Endometrial microvascular endothelial cells (primary cell): ENCODE data around the gene ARID5A. TPM values are rescaled to one million over a fixed set of nuclear protein-coding genes. Genes with fewer than 3 reads are reported as not detected.

Experiments used
- in situ Hi-C: cut with HindIII; loops from 2 replicates; pipeline ENCODE4 v1.10.0; 2017; ENCODE audit warnings: low sequenced_read_pairs, low pct_unique_long_range_greater_than_20kb; ENCODE audit errors: inconsistent ontology term
- total RNA-seq: library from RNA; depleted of rRNA; stranded (reverse); fragments of >200 nt; gene quantifications from one replicate; pipeline ENCODE4 v1.2.3, GENCODE V29; 2015; ENCODE audit errors: inconsistent ontology term

Gene ARID5A
- total RNA-seq, 1 donor from 2014 or later, result 8.0 TPM

- in situ Hi-C loops, result no loop called here
These were observed 1.2 kb upstream of the ARID5A start for GRCh38 chr2:96535331-96535730.

- in situ Hi-C loops, result no loop called here
These were observed 648 bp downstream of the ARID5A start for GRCh38 chr2:96537066-96537733.

DNA sequence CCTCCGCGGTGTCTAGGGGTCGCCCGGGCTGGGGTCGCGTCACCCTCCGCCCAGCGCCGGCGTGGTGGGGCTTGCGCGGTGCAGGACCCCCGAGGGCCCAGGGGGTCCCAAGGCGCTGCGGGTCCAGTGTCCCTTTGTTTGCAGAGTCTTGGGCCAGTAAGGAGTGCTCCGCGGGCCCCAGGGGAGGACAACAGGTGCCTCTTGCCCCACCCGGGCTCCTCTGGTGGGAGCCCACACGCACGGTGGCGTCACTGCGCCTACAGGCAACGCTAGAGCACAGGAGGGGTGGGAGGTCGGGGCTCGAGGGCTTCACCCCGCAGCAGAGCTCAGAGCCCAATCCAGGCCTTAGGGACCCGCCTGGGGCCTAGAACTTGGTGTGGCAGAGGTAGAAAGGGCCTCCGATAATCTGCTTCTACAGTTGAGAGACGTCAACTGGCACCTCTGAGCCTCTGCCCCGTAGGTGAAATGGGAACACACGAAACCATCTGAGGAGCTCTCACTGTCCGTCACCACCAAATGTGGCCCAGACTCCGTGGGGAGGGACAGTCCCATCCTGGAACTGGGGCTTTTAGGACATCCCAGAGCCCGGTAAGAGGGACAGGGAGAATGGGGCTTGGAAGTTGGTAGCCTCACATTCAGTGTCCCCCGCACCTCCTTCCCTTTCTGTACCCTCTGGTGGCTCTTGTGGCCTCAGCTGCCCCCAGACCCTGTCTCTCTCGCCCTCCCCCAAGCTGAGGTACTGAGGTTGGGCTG, 1.4 kb downstream of the ARID5A start:
- in situ Hi-C loops, result no loop called here

- in situ Hi-C loops, result no loop called here
These were observed 2.1 kb downstream of the ARID5A start for GRCh38 chr2:96538487-96539214.

- in situ Hi-C loops, result no loop called here
These were observed 2.8 kb downstream of the ARID5A start for GRCh38 chr2:96539215-96539920.

GRCh38 chr2:96540136-96540535, 3.6 kb downstream of the ARID5A start:
- in situ Hi-C loops, result no loop called here

DNA sequence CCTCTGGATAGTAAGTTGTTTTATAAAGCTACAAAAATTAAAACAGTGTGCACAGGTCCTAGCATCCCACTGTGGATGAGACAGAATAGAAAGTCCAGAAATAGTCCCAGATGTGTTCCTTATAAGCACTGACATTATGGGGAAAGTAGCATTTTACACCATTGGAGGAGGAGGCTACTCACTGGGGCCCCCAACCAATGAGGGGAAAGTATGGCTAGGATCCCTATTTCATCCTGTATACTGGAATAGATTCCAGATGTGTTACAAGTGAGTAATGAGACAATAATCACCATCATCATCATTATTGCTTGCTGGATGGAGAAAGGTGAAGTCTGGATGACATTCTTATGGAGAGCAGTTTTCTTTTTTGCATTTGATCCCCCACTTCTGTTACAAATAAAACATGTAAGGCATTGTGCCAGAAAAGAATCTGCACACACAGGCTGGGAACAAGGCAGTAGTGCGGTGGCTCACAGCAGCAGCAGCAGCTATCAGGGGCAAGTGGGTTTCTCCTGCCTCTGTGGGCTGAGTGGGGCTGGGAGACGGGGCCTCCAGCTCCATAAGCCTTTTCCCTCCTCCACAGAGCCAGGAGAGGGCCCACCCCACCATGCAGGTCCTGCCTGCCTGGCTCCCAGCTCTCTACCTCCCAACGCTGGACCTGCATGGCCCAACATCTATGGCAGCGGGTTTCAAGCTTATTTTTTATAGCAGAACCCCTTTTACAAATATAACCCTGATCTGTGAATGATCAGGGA, 5.0 kb downstream of the ARID5A start:
- in situ Hi-C loops, result no loop called here

DNA sequence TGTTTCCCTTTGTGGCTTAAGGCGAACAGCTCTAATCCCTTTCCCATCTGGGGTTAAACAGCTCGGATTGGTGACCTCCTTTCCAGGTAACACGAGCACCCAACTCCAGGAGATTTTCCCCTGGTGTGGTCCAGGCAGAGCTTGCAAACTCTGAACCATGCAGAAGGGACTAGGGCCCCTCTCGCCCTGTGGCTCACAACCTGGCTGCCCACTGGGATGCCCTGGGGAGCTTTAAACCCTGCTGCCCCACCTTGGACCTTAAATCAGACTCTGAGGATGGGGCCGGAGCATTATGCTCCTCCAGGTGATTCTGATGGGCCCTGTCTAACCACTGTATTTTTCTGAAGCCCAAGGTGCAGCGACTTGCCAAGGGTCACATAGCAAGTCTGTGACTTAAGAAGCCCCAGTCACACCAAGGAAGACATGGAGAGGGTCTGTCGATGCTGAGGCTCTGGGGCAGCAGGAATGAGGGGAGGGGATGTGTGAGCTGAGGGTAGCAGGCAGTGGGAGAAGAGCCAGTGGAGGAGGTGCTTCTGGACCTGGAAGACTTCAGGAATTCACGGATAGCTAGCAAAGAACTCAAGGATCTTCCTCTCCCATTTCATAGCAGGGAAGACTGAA, 5.9 kb downstream of the ARID5A start:
- in situ Hi-C loops, result no loop called here

DNA sequence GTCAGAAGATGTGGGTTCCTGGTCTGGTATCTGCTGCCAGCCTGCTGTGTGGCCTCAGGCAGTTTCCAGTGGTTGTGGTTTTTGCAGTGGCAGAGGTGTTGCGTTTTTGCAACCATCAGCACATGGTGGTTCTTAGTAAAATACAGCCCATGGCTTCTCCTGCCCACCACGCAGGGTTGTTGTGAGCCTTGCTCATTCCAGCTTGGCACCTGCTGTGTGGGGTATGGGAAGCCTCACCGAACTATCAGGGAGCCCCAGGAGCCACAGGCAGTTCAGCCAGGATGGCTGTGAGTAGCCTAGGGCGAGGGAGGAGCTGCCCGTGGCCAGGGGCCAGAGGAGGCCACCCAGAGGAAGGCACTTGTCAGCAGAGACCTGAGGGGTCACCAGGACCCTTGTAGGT, 9.8 kb downstream of the ARID5A start:
- in situ Hi-C loops, result no loop called here

- in situ Hi-C loops, result no loop called here
These were observed 10.2 kb downstream of the ARID5A start for GRCh38 chr2:96546797-96547196.

DNA sequence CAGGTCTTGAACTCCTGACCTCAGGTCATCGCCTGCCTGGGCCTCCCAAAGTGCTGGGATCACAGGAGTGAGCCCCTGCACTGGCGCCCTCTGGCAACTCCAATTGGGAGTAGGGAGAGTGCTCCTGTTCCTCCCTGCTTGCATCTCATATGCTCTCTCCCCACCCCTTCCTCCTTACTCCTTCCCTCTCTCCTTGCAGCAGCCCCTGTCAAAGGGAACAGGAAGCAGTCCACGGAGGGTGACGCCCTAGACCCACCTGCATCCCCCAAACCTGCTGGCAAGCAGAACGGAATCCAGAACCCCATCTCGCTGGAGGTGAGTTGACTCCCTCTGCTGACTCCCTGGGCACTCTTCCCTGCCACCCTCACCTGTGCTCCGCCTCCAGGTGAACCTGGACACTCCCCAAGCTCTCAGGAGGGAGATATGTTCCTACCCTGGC, 10.7 kb downstream of the ARID5A start:
- in situ Hi-C loops, result no loop called here

DNA sequence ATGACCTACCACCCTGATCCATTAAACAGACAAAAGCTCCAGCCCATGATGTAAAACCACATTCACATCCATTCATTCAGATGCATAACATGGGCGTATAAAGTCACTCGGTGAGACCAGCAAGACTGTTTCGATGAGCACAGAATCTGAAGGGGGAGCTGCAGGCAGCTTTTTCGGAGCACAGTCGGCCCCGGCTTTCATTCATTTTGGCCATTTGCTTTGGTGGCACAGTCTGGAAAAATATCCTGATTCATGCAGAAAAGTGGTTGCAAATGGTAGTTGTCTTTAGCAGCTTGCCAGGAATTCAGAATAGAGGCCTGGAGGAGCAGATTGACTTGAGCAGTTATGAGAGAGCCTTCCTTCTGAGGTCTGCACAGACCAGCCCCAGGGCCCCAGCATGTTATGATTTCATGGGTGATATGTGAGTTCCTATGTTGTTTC, 11.2 kb downstream of the ARID5A start:
- in situ Hi-C loops, result no loop called here

GRCh38 chr2:96548558-96549465, 12.3 kb downstream of the ARID5A start:
- in situ Hi-C loops, result no loop called here

- in situ Hi-C loops, result no loop called here
These were observed 12.9 kb downstream of the ARID5A start for GRCh38 chr2:96549466-96549785.

GRCh38 chr2:96549967-96550786, 13.6 kb downstream of the ARID5A start:
- in situ Hi-C loops, result no loop called here

- in situ Hi-C loops, result no loop called here
These were observed 14.4 kb downstream of the ARID5A start for GRCh38 chr2:96550787-96551604.
